Skeletal muscle cell (primary cell): Measurements from ENCODE around the gene AURKB.
"Not testable (repeated sequence)": the region's sequence is repeated elsewhere in the genome, so short reads cannot be mapped to it uniquely, and the experiment has no call there.

ENCODE experiments used
- DNase-seq: peaks from one replicate; pipeline ENCODE4 v3.0.0-alpha.2; 2010; ENCODE audit warnings: low read depth
- H3K4me3 ChIP-seq: 2 replicates; pipeline ENCODE4 v1.5.1; 2011; ENCODE audit warnings: low read depth, mild to moderate bottlenecking, control low read depth, low read length, moderate library complexity

The AURKB gene

DNA sequence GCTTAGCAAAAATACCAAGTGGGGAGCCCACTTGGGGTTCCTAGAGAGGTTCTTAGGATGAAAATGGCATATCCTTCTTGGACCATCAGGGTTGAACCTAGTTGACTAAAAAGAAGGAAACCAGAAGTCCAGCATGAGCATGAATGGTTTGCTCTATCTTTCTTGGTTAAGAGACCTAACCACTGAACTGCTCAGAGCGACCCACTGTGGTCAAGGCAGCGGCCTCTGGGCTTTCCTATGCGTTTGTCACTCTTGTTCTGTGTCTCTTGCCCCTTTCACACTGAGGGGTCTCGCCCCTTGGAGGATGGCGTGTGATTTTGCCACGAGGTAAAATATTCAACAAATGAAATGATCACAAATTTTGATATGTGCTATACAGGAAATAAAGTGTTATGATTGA is 19.9 kb downstream of the AURKB start:
- peak overlapping the region; percentile 26 for H3K4me3 ChIP-seq
- no peak for DNase-seq

DNA sequence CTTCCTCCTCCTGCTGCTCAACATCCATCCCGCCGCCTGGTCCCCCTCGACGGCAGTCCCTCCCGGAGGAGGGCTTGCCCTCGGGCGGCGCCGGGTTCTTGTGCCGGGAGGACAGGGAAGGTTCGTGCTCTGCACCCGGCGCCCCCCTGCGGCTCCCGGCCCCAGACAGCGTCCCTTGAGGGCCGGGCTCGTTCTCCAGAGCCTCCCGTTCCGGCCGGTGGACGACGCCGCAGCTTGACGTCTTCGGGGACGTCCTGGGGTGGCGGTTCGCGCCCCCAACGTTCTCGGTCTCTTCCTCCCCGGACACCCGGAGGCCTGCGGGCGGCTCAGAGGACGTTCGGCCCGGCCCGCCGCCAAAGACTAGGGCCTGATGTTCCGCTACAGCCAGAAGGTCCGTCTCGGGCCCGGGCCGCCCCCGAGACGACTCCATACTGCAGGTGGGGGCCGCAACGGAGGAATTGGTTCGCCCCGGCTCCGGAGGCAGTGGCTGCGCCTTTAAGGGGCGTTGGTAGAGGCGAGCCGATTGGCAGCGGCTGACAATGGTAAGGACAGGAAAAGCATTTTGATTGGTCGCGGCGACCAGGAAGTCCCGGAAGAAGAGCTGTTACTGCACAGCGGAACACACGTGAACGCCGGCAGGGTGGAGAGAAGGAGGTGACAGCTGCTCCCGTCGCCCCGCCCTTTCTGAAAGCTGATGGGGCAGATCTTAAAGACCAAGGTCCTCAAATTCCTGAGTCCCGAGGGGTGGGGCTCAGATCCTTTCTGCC is 20.5 kb downstream of the AURKB start, which contains the start of gene BORCS6:
Gene BORCS6, minus strand, starts transcription at position 470 of the 767 bp plus-strand sequence. Its CDS starts 40 bp downstream, at position 430.
- peak; percentile 96 for DNase-seq
- H3K4me3 ChIP-seq = peak within 1 kb of the TSS; percentile 79

DNA sequence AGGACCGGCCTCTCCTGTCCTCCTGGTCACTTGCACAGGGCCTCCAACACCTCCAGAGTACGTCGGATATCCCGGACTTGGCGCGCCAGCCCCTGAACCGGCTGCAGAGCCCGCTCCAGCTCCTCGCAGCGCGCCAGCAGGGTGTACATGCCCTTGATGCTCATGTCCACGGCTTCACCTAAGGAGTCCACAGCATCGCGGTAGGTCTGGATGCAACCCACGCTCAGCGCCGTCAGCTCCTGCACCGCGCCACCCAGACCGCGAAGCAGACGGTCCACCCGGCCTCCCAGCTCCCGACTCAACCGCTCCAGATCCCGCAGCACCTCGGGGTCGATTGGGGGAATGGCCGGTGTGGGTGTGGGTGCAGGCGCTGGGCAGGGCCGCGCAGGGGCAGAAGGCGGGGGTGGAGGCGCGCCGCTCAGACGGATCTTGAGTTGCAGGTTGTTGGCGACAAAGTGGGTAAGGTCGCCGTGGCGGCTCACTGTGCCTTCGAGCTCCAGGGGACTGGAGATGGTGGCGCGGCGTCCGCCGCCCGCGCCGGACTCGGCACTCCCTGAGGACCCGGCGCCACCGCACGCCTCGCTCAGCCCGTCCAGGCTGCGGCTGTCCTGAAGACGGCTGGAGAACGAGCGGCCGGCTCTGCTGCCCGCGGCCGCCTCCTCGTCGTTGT is 21.2 kb downstream of the AURKB start:
- no peak for DNase-seq
- peak overlapping the region; percentile 79 for H3K4me3 ChIP-seq

DNA sequence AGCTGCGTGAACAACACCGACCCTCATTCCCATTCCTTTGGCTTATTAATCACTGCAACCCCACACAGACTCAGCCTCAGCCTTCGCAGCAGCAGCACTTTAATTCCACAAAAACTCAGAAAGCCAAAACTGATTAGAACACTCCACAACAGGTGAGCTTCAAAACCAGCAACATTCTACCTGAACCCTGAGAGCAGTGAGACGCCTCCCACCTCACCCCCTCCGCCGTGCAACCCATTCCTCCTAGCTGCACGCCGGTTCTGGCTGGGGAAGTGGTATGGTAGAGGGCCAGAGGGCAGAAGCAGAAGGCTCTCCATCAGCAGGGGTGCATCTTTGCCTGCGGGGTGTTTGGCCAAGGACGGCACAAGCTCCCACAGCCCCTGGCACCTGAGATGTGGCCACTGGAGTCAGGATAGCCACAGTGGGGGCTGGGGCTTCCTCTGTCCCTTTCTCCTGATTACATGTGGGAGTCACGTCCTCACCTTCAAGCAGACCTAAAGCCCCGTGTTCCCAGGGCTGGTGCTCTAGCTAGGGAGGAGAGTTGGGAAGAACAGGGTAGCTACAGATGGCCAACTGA is 22.0 kb downstream of the AURKB start:
- no peak for DNase-seq

DNA sequence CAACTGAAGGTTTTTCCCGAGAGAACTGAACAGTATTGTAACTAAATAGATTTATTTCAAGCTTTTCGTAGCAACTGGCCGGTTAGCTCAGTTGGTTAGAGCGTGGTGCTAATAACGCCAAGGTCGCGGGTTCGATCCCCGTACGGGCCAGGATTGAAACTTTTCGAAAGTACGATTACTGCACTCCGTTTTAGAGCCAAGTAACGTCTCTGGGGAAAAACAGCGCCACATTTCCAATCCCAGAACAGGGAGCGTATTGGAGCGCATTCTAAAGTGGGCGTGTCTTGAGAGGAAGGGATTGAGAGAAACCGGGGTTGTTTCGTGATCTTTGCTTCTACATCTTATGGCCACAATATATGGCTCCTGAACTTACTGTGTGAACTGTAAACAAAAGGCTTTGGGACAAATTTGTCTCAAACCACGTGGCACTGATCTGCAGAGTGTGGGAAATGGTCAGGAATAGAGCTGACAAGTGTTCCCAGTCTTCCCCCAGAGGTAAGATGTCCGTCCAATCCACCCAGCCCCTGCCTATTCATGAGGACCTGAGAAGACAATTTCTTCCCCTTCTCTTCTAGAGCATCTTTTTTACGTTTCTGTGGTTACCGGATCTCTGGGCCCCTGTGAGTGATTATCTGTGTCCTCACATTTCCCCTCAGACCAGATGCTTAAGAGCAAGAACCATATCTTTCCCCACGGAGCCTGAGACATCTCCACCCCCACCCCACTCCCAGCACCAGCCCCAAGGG is 22.7 kb downstream of the AURKB start:
- H3K4me3 ChIP-seq = peak overlapping the region; percentile 94

More for the DNA sequence above, 22.0 kb downstream of the AURKB start:
- peak overlapping the region; percentile 79 for H3K4me3 ChIP-seq

DNA sequence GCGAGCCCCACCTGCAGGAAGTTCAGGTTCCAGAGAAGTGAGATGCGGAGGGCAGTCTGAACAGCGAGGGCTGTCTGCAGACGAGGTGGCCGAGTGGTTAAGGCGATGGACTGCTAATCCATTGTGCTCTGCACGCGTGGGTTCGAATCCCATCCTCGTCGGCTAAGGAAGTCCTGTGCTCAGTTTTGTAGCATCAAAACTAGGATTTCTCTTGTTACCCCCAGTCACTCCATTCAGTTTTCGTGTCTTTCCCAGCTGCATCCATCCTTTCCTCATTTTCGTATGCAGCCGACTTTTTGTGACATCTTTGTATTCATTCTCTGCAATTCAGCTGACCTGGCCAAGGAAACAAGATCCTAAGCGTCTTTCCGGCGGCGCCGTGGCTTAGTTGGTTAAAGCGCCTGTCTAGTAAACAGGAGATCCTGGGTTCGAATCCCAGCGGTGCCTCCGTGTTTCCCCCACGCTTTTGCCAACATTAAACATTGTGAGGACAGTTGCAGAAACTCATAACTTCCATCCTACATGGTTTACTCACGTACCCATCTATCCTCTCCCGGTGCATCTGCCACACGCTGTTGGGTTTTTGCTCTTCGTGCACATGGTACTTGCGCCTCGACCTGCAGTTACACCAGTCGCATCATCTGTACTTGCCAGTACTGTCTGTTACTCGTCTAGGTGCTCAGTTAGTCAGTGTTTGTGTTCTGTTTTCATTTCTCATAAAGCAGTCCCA is 23.4 kb downstream of the AURKB start:
- peak overlapping the region; percentile 94 for H3K4me3 ChIP-seq
- peak; percentile 83 for DNase-seq

More for the DNA sequence above, 22.7 kb downstream of the AURKB start:
- peak; percentile 99 for DNase-seq

DNA sequence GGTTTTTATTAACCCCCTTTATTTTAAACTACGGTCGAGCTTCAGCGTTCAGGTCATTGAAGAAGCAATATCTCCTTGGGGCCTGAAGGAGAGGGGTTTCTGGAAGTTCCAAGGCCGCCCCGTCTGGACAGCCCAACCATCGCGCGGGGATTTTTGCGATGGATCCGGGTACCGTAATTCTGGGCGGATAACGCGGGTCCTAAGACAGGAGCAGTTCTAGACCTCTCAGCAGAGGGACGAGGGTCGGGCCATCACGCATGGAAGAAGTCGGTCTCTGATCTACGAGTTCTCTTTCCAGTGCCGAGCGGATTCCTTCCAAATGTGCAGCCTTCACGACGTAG is 24.0 kb downstream of the AURKB start:
- H3K4me3 ChIP-seq = peak overlapping the region; percentile 94
- DNase-seq = no peak

DNA sequence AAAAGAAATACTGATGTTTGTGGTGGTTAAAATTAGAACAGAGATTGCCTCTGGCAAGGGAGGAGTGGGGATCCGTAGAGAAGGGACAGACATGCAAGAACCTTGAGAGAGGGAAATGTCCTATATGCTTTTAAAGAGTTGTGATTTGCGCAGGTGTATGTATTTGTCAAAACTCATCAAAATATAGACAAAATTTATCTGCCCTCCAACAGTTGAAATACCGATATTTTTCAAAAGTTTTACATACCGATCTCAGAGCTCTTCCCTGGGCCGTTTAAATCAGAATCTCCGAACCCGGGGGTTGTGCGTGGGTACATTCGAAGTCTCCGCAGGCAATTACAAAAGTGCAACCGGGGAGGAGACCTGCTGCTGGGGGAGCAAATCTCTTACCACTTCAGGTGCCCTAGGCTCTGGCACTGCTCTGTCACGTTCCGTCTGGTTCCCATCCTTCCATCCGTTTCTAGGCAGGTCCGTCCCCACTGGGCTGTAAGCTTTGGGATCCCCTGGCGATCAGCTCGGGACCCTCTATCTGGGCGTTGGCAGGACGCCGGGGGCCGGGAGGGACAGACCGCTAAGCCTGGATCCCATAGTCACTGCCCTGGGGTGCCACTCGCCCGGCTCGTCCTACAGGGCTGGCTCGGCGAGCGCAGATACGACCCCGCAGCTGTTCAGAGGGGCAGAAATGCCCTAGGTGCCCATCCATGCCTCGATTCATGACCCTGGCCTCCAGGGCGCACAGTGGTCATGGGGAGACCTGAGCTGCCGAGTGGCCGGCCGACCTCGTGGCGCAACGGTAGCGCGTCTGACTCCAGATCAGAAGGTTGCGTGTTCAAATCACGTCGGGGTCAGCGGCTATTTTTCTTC is 24.6 kb downstream of the AURKB start:
- DNase-seq = no peak
- peak overlapping the region; percentile 94 for H3K4me3 ChIP-seq

DNA sequence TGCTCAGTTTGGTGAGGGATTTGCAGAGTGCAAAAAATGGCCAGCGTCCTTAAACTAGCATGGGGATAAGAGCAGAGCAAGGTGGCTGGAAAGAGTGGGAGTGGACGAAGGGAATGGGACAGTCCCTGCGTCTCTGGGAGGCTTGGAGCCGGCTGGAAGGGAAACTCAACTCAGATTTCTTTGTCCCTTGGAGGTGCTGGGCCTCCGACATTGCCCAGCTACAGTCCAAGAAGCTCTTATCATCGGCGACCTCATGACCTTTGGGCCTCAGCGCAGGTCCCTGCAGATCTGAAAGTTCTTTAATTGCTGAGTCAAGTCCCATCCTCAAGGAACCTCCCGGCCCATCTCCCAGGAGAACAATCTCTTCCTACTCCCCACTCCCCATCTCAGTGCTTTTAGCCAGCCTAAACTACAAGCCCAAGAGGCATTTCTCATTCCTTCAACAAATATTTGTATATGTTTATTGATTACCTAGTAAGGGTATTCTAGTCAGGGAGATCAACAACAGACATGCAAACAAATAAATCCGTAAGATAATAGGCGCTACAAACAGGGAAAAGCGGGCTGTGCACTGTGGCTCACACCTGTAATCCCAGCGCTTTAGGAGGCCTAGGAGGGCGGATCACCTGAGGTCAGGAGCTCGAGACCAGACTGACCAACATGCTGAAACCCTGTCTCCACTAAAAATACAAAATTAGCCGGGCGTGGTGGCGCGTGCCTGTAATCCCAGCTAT is 33.2 kb downstream of the AURKB start:
- no peak for DNase-seq
- H3K4me3 ChIP-seq = peak overlapping the region; percentile 67

DNA sequence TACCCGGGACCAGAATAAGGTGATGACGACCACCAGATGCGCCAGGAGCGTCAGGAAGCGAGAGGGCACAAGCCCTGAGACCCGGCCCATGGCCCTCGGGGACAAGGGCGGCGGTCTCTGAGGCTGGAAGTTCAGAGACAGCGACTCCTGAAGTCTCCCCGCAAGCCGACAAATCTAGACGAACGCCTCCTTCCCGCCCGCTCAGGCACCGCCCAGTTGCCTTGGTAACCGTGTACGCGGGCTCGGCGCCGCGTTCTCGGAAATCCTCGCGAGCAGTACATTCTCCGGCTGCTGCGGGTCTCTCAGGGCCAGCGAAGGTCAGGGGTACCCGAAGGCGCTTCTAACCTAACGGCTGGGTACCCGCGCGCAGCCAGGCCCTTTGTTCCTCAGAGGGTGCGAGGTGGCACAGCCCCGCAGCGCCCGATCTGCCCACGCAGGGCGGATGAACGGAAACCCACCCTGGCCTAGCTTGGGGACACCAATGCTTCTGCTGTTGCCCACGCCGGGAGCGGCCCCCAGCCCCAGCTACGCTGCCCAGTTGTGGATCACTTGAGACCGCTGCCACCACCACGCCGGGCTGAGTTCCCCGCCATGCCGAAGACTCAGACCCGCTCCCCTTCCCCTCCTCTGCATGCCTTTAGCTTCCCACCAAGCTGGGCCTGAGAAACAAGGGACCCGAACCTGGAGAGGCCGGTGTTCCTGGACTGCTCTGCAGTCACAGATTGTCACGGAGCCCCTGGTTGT is 34.0 kb downstream of the AURKB start, which contains the start of gene TMEM107:
Gene TMEM107, minus strand, starts transcription at position 184 of the 744 bp plus-strand sequence. Its CDS starts 94 bp downstream, at position 90.
- no peak for DNase-seq
- peak within 1 kb of the TSS; percentile 67 for H3K4me3 ChIP-seq

DNA sequence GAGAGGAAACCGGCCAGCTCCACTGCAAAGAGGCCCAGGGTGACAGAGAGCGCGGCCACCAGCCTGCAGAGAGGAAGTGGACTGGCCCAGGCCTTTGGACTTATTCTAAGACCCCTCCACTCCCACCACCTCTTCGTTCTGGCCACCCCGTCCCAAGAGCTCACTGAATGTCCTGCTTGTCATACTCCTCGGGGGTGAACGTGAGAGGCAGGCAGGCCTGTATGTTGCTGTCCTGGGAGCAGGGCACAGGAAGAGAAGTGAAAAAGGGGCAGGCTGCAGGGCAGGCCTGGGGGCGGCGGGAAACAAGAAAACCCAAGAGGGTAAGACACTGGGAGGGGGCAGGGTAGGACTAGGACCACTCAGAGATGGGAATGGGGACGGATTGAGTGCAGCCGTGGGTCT is 34.6 kb downstream of the AURKB start:
- H3K4me3 ChIP-seq = peak overlapping the region; percentile 67
- no peak for DNase-seq

DNA sequence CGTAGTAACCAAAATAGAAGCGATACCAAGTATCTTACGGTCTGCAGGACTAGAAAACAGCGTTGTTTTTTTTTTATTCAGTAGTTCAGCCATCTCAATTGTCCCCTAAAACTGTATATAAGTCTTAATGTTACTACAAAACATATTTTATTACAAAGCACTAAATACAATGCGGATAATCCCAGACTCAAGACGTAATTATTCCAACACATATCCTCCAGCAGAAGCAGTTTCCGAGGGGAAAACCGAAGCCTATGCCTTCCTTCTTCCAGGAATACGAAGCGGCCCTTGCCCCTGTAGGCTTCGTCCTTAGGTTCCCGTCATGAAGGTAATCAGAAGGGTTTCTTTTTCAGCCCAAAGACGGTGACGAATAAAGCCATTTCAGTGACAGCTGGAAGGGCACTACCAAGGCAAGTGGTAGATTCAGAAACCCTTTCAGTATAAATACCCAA is 36.5 kb downstream of the AURKB start:
- DNase-seq = no peak
- H3K4me3 ChIP-seq = peak overlapping the region; percentile 52

DNA sequence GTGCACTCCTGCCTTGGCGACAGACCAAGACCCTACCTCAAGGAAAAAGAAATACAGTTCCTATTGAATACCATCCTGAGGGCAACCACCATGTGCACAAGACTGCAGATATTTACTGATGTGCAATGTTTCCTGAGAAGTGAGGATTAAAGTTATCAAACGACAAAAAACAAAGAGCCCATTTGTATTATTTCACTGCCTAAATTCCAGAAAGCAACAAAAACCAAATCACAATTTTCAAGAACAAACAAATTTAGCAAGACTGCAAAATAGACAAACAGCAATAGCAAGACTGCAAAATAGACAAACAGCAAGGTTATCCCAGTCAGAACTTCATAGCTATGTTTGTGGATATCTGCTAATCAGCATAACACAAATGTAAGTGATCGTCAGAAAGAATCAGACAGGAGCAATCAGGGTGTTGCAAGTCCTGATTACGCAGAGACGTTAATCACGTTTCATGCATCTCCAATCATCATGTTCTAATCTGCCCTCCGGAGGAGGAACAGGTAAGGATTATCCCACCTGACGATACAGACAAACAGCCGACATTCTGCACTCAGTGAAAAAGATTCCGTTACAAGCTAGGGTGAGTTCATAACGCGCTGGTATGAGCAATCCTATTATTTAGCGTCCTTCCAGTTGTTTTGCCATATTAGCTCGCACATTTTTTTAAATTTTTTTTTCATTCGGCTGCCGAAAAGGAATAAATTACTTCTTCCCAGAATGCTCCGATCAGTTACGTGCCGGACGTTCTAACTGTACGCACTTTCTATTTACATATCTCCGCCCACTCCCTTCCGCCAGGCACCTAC is 37.1 kb downstream of the AURKB start:
- DNase-seq = peak; percentile 93
- peak overlapping the region; percentile 52 for H3K4me3 ChIP-seq

DNA sequence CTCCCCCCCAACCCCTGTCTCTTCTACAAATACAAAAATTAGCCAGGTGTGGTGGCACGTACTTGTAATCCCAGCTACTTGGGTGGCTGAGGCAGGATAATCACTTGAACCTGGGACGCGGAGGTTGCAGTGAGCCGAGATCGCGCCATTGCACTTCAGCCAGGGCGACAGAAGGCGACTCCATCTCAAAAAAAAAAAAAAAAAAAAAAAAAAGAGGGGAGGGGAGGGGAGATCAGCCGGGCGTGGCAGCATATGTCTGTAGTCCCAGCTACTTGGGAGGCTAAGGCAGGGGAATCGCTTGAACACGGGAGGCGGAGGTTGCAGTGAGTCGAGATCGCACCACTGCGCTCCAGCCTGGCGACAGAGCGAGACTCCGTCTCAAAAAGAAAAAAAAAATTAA is 40.2 kb downstream of the AURKB start:
- not testable (repeated sequence) for DNase-seq, H3K4me3 ChIP-seq

DNA sequence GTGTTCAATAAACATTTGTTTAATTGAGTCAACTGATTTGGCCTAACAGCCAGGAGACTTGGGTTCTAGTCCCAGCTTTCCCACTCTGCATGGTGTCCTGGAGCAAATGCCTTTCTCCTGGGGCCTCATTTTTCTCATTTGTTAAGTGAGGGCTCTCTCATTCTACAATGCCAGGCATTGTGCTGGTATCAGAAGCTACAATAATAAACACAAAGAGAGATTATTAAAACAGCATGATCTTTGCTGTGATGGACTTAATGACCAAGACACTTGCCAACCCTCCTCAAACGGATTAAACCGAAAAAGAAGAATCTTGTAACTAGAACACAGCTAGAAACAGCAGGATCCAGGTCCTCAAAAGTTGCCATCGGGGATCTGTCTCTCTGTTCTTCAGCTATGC is 42.8 kb downstream of the AURKB start:
- H3K4me3 ChIP-seq = no peak overlapping the region
- DNase-seq = no peak

DNA sequence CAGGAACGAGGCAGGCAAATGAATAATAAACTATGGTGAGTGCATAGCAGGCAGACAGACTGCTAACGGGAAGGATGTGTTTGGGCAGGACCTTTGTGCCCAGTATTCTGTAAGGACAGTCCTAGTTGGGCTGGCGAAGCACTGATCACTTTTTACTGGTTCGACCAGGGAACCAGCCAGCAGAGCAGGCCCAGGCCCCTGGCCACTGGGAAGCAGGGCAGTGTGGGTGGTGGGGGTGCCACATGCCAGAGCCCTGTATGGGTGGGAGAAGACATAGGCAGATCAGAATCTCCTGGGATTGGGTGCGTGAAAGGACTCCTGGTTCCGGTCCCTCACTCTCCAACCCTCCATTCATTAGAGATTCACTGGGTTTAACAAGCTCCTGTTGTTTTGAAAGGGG is 43.6 kb downstream of the AURKB start:
- H3K4me3 ChIP-seq = no peak overlapping the region
- DNase-seq = no peak
